Peyer's patch (tissue), 4 donors: ENCODE data around the gene ANKRD49.

Experiments
- CTCF ChIP-seq, 6 experiments: fragments of 450-650 bp in 4 of 6; fragments of 200-600 bp in 2 of 6; sonication (generic) in 1 of 6; IDR thresholded peaks; one replicate each; pipeline ENCODE4 v1.5.1; 2017 to 2019; ENCODE audit warnings: antibody characterized with exemption in 6 of 6, mild to moderate bottlenecking in 3 of 6, moderate library complexity in 1 of 6
- POLR2A ChIP-seq, 2 donors: fragments of 450-650 bp; IDR thresholded peaks; one replicate each; pipeline ENCODE4 v1.5.1; 2017; ENCODE audit warnings: antibody characterized with exemption in 2 of 2, mild to moderate bottlenecking in 2 of 2, moderate library complexity in 2 of 2

- TF ChIP-seq POLR2A (IDR thresholded peaks at IDR 0.05) (no peak), CTCF (IDR thresholded peaks at IDR 0.05) (no peak)
Measured at GRCh38 chr11:94455861-94456260, 37.9 kb upstream of the ANKRD49 start.
